Superior temporal gyrus (tissue), 1 donor: ENCODE measurements around the gene ZNF234.
"Not testable (repeated sequence)": the region's sequence is repeated elsewhere in the genome, so short reads cannot be mapped to it uniquely, and the experiment has no call there.

ENCODE experiments used
- DNase-seq: peaks from one replicate; pipeline ENCODE4 v3.0.0-alpha.2; 2016; ENCODE audit errors: extremely low spot score

Gene ZNF234

GRCh38 chr19:44141191-44142058 lies at the start of gene ZNF234:
Gene ZNF234, plus strand, starts transcription at chr19:44141554. Its CDS starts 3,079 bp downstream, at chr19:44144633.
- peak; percentile 98 for DNase-seq

- no peak for DNase-seq
These were observed 49.2 kb upstream of the ZNF234 start for GRCh38 chr19:44092108-44092507.

GRCh38 chr19:44093931-44094765 lies 47.2 kb upstream of the ZNF234 start, which contains the start of gene ZNF224:
Gene ZNF224, plus strand, starts transcription at chr19:44094361. Its CDS starts 3,513 bp downstream, at chr19:44097874.
- DNase-seq, result peak; percentile 98

- DNase-seq, result no peak
These were observed 33.6 kb upstream of the ZNF234 start for GRCh38 chr19:44107751-44108150.

- no peak for DNase-seq
These were observed 31.9 kb upstream of the ZNF234 start for GRCh38 chr19:44109458-44109857.

- DNase-seq, result no peak
These were observed 29.4 kb upstream of the ZNF234 start for GRCh38 chr19:44111910-44112463.

GRCh38 chr19:44112802-44113137 lies 28.6 kb upstream of the ZNF234 start:
- DNase-seq, result no peak

GRCh38 chr19:44113138-44113783 lies 28.1 kb upstream of the ZNF234 start, which contains the start of gene ZNF225:
Gene ZNF225, plus strand, starts transcription at chr19:44113399. Its CDS starts 2,429 bp downstream, at chr19:44115828.
- DNase-seq, result peak; percentile 100

- DNase-seq, result no peak
These were observed 27.5 kb upstream of the ZNF234 start for GRCh38 chr19:44113784-44114390.

GRCh38 chr19:44121162-44121561 lies 20.2 kb upstream of the ZNF234 start:
- not testable (repeated sequence) for DNase-seq

GRCh38 chr19:44131955-44132354 lies 9.4 kb upstream of the ZNF234 start:
- no peak for DNase-seq

- DNase-seq, result no peak
These were observed 692 bp downstream of the ZNF234 start for GRCh38 chr19:44142059-44142433.

- no peak for DNase-seq
These were observed 8.4 kb downstream of the ZNF234 start for GRCh38 chr19:44149776-44150175.

GRCh38 chr19:44151491-44151890 lies 10.1 kb downstream of the ZNF234 start:
- no peak for DNase-seq

GRCh38 chr19:44156475-44156874 lies 15.1 kb downstream of the ZNF234 start:
- no peak for DNase-seq

- DNase-seq, result no peak
These were observed 22.4 kb downstream of the ZNF234 start for GRCh38 chr19:44163789-44164188.

- DNase-seq, result peak; percentile 8
These were observed 22.9 kb downstream of the ZNF234 start for GRCh38 chr19:44164327-44164672.

GRCh38 chr19:44164673-44165512 lies 23.5 kb downstream of the ZNF234 start, which contains the start of gene ZNF226:
Gene ZNF226, plus strand, starts transcription at chr19:44165100. Its CDS starts 4,981 bp downstream, at chr19:44170081.
- peak; percentile 100 for DNase-seq

GRCh38 chr19:44170660-44171059 lies 29.3 kb downstream of the ZNF234 start:
- not testable (repeated sequence) for DNase-seq

- DNase-seq, result no peak
These were observed 35.2 kb downstream of the ZNF234 start for GRCh38 chr19:44176590-44176989.
